ENCODE data around the gene THAP2.

DNA sequence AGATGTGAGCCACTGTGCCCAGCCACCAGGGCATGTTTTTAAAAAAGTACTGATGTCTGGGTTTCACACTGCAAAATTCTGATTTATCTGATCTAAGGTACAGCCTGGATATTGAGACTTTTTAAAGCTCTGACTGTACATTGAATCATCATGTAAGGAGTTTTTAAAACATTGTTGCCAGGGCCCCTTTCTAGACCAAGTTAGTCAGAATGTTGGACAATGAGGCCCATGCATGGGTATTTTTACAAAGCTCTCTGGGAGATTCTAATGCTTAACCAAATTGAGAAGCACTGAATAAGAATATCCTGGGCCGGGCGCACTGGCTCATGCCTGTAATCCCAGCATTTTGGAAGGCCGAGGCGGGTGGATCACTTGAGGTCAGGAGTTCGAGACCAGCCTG, 38.5 kb downstream of the THAP2 start:
- TF ChIP-seq, protein P1, sequence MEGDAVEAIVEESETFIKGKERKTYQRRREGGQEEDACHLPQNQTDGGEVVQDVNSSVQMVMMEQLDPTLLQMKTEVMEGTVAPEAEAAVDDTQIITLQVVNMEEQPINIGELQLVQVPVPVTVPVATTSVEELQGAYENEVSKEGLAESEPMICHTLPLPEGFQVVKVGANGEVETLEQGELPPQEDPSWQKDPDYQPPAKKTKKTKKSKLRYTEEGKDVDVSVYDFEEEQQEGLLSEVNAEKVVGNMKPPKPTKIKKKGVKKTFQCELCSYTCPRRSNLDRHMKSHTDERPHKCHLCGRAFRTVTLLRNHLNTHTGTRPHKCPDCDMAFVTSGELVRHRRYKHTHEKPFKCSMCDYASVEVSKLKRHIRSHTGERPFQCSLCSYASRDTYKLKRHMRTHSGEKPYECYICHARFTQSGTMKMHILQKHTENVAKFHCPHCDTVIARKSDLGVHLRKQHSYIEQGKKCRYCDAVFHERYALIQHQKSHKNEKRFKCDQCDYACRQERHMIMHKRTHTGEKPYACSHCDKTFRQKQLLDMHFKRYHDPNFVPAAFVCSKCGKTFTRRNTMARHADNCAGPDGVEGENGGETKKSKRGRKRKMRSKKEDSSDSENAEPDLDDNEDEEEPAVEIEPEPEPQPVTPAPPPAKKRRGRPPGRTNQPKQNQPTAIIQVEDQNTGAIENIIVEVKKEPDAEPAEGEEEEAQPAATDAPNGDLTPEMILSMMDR (conservative IDR thresholded peaks at IDR 0.05 in 1 of 2, IDR thresholded peaks at IDR 0.05 in 1 of 2; ENCODE audit: extremely low read depth in 1 of 2, insufficient read depth in 1 of 2, low read depth in 1 of 2, low read length in 2 of 2): no peak
- TF ChIP-seq EZH2 (IDR thresholded peaks at IDR 0.05; ENCODE audit: borderline replicate concordance, low read length): no peak
